Aorta (tissue), 5 donors: ENCODE results near the gene ROMO1. TPM values are rescaled to one million over a fixed set of nuclear protein-coding genes. Genes with fewer than 3 reads are reported as not detected.
A peak's percentile ranks its signal among the peaks of the same experiment; 100 is the strongest.

Source experiments
- ATAC-seq: fragments of 200-7000 bp; cut with Tn5 transposase; one replicate; pipeline ENCODE4 v1.9.1; 2022; ENCODE audit warnings: moderate library complexity; ENCODE audit not compliant: low FRiP score
- DNase-seq, 2 donors: peaks; one replicate each; pipeline ENCODE4 v3.0.0-alpha.2; 2020
- H3K27ac ChIP-seq, 2 donors: one replicate each; pipeline ENCODE4 v1.5.1; 2013; ENCODE audit warnings: low read length in 2 of 2, mild to moderate bottlenecking in 2 of 2, moderate library complexity in 2 of 2, control low read depth in 1 of 2, inconsistent platforms in 1 of 2, low read depth in 1 of 2
- H3K27me3 ChIP-seq, 2 donors: one replicate each; pipeline ENCODE4 v1.6.1; 2013; ENCODE audit warnings: control low read depth in 1 of 2, low read length in 1 of 2, mild to moderate bottlenecking in 1 of 2, moderate library complexity in 1 of 2; ENCODE audit not compliant: insufficient read depth in 2 of 2, control insufficient read depth in 1 of 2
- H3K36me3 ChIP-seq, 2 donors: one replicate each; pipeline ENCODE4 v1.6.1; 2013; ENCODE audit warnings: control low read depth in 1 of 2, low read length in 1 of 2, mild to moderate bottlenecking in 1 of 2; ENCODE audit not compliant: insufficient read depth in 2 of 2, control insufficient read depth in 1 of 2
- H3K4me1 ChIP-seq, 2 donors: one replicate each; pipeline ENCODE4 v1.6.1; 2013; ENCODE audit warnings: low read length in 2 of 2, control low read depth in 1 of 2, mild to moderate bottlenecking in 1 of 2, moderate library complexity in 1 of 2; ENCODE audit not compliant: insufficient read depth in 2 of 2, control insufficient read depth in 1 of 2
- H3K4me3 ChIP-seq, 2 donors: one replicate each; pipeline ENCODE4 v1.5.1; 2013; ENCODE audit warnings: low read length in 2 of 2, control low read depth in 1 of 2, mild to moderate bottlenecking in 1 of 2
- H3K9me3 ChIP-seq: one replicate; pipeline ENCODE4 v1.6.1; 2013; ENCODE audit warnings: mild to moderate bottlenecking, low read length; ENCODE audit not compliant: control insufficient read depth
- WGBS, 2 donors: extraction: QIAGEN DNeasy Blood & Tissue Kit; methylation state at CpG; one replicate each; pipeline ENCODE4 v1.1.7; 2013; 5-methylcytosine and 5-hydroxymethylcytosine counted together
- intact Hi-C, 2 donors: fragments of 100-400 bp; cut with DNase I; formaldehyde crosslinking; loops; one replicate each; pipeline versions ENCODE4 v1.14.2 to v1.15.0; 2022
- polyA plus RNA-seq, 2 donors: library from polyadenylated mRNA; stranded (reverse); fragments of 200-250 nt; gene quantifications; one replicate each; pipeline ENCODE4 v1.2.3, GENCODE V29; 2013
- total RNA-seq, 2 donors: library from RNA; stranded (reverse); fragmentation: NEBNext Ultra II Directional; extraction: Animal tissue kit (Norgen Biotek cat#: 25700); gene quantifications; one replicate each; pipeline ENCODE4 v1.2.1, GENCODE V29; 2021
- donor health status: healthy with polysubstance abuse.
- donor health status: Bipolar disorder and iron deficiency.
- donor health status: DM: no; HTN: no; CAD: no.
- donor health status: DM: no; HTN: no; CAD: no.
- donor health status: DM: yes; HTN: yes; CAD: no.

Gene ROMO1
- total and polyA plus RNA-seq, 4 donors: 78.5 to 629 (median 252) TPM

DNA sequence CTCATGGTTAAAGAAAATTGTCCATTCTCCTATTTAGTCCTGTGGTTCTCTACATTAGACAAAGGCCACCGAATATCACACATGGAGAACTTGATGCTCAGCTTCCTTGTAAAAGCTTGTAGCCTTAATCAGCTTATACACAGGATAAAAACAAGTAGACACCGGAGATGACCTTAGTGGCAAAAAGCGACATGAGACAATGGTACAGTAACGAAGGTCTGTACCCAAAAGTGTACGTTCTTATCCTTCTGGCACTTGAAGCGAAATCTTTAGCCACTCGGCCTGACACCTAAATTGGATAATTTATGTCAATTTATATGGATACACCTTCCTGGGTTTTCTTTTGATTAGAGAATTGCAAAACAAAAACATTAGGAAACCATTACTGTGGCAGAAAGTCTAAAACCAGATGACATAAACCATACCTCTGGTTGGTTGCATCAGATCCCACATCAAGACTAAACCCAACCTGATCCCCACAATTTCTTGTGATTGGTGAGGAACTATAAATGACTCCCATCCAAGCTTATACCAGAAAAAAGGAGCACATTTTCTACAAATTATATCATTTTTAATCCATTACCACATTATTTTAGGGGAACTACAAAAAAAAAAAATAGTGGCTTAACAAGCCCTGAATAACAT lies 36.7 kb downstream of the ROMO1 start:
- ATAC-seq: no peak
- no peak overlapping the region for H3K4me3 ChIP-seq
- H3K27me3 ChIP-seq: no peaks in the 10 kb centered on the region
- intact Hi-C loops: loop anchor here in 1 of 2 donors (5.0 kb wide), 1 partner anchor 41 kb away; no protein-coding TSS in a partner anchor
- no peaks in the 10 kb centered on the region for H3K9me3 ChIP-seq
- no peak overlapping the region for H3K27ac ChIP-seq
- peaks cover 4 to 7% of the 10 kb centered on the region in 2 donors for H3K36me3 ChIP-seq
- DNase-seq: no peak
- H3K4me1 ChIP-seq: peaks cover 0 to 2% of the 10 kb centered on the region in 2 donors
- WGBS, 2 donors: 37 to 52% methylated on average over 7 of the region's 7 CpGs

DNA sequence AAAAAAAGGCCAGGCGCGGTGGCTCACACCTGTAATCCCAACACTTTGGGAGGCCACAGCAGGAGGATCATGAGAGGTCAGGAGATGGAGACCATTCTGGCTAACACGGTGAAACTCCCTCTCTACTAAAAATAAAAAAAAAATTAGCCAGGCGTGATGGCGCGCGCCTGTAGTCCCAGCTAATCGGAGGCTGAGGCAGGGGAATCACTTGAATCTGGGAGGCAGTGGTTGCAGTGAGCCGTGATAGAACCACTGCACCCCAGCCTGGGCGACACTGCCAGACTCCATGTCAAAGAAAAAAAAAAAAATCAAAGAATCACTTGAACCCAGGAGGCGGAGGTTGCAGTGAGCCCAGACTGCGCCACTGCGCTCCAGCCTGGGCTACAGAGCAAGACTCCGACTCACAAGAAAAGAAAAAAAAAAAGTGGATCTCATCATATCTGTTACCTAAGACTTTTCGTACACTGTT lies 38.7 kb downstream of the ROMO1 start:
- Histone ChIP-seq H3K4me1 (peaks cover 0 to 2% of the 10 kb centered on the region in 2 donors), H3K9me3 (no peaks in the 10 kb centered on the region), H3K27me3 (no peaks in the 10 kb centered on the region), H3K27ac (no peak overlapping the region), H3K4me3 (no peak overlapping the region), H3K36me3 (peaks cover 4% of the 10 kb centered on the region in 2 donors)
- no peak for DNase-seq
- 91 to 92% methylated on average over 14 to 15 of the region's 15 CpGs for WGBS, 2 donors
- no peak for ATAC-seq
- intact Hi-C loops: loop anchor here in 1 of 2 donors (5.0 kb wide), 1 partner anchor 39 kb away; no protein-coding TSS in a partner anchor

DNA sequence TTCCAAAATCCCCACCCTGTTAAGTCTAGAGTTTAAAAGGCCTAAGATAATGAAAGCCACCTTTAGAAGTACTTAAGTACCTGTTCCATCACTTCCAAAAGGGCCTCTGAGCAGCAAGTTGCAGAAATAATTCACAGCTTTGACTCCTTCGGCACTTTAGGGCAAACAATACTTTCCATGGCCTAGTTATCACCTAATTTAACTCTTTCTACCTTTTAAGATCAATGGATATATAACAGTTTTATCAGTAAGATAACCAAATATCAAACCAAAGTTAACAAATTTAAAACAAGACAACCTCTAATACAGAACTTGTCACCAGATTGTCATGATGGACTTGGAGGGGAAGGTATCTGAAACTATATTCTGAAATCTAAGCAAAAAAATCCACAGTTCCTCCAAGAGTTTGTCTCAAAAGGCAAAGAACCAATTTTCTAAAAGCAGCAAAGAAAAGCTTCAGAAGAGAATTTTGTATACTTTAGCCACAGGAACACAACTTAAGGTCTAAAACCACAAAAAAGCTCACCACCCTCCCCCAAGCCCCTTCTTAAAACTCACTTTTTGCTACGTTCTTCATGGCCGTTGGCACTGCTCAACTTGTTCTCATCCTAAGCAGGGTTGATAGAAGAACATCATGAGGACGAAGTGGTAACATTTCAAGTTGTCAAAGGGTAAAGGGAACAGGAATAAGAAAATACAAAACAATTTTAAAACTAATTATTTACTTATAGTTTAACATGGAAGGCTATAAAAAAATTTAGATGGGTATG lies 39.4 kb downstream of the ROMO1 start:
- peaks cover 4% of the 10 kb centered on the region in 2 donors for H3K36me3 ChIP-seq
- WGBS, 2 donors: 43 to 44% methylated on average over 4 of the region's 4 CpGs
- H3K27me3 ChIP-seq: no peaks in the 10 kb centered on the region
- H3K4me1 ChIP-seq: peaks cover 2 to 4% of the 10 kb centered on the region in 2 donors
- DNase-seq: no peak
- no peaks in the 10 kb centered on the region for H3K9me3 ChIP-seq
- intact Hi-C loops: loop anchor here in 1 of 2 donors (5.0 kb wide), 1 partner anchor 39 kb away; no protein-coding TSS in a partner anchor
- no peak overlapping the region for H3K4me3 ChIP-seq
- no peak overlapping the region for H3K27ac ChIP-seq
- ATAC-seq: no peak

DNA sequence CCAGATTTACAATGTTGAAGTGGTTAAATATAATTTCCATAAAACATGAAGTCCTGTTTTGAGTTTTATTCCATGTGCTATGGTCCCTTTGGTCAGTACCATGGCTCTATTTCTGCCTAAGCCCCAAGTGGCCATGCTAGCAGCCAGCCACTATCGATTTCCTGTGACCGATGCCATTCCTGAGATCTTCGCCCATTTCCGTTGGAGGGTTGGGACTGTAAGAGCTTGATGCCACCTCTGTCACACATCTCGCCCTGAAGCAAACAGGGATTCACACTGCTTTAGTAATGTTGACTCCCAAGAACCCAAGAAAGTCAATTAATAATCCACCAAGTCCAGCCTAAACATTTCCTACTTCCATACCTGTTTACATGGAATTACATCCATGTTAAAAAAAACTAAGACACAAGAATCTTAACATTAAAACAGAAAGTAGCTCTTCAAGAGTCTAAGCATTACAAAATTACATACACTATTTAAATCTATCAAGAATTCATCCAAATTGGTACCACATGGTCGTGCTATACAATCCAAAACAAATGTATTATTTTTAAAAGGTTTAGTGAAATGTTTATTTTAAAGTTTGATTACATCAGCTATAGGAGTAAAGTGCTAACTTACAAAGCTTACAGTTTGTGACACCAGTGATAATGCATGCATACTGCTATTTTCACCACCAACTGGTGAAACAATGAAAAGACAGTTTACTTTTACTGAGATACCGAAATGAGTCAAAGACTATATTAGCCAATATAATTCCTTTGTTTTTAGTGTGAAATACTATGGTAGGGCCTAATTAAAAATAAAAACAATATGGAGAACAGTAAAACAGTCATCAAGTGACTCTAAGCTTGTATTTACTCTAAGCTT lies 40.3 kb downstream of the ROMO1 start:
- no peak for DNase-seq
- intact Hi-C loops: loop anchor here in 1 of 2 donors (5.0 kb wide), 1 partner anchor 38 kb away; no protein-coding TSS in a partner anchor
- no peak for ATAC-seq
- peak overlapping the region in 1 of 2 donors; percentile 26 for H3K4me3 ChIP-seq
- H3K9me3 ChIP-seq: no peaks in the 10 kb centered on the region
- no peaks in the 10 kb centered on the region for H3K27me3 ChIP-seq
- no peak overlapping the region for H3K27ac ChIP-seq
- 38 to 40% methylated on average over 7 of the region's 7 CpGs for WGBS, 2 donors
- peaks cover 2 to 4% of the 10 kb centered on the region in 2 donors for H3K4me1 ChIP-seq
- H3K36me3 ChIP-seq: peaks cover 4% of the 10 kb centered on the region in 2 donors

DNA sequence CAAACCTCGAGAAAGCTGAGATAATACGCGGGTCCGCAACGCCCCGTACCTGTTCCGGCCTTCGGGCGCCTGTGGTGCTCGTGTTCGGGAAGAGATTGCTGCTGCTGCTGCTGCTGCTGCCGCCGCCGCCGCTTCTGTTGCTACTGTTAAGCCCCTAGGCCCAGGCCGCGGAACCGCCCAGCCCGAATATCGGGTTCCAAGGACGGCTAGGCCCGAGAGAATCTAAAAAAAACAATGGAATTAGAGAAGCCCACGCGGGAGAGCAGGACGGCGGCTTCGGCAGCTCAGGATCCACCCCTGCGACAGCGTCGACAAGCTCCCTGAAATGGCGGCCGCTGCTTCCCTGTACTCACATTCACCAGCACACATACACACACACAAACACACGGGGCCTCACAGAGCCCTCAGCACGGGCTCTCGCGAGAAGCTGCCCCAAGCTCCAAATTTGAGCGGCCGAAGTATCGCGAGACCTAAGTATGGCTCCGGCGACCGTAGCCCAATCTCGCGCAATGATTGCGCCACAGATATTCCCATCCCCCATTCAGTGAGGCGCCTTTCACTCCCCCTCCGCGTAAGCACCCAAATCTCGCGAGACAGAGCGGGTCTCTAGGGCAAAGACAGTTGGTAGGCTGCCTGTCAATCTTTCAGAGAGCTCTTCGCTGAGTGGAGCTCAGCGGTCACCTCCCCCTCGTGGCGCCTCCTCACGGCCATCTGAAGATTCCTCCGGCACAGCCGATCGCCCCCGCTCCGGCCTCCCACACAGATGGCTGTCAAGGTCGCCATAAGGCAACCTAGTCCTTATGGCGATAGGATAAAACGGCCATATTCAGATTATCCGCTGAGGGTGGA lies 42.9 kb downstream of the ROMO1 start, which contains the start of gene RBM39:
Gene RBM39, minus strand, starts transcription at position 369 of the 849 bp plus-strand sequence. CDS start 1,386 bp downstream, outside the sequence.
- DNase-seq (peak; percentile 99 to 100), ATAC-seq (peak; percentile 99)
- Histone ChIP-seq H3K27ac (peak within 1 kb of the TSS; percentile 94 to 99), H3K4me1 (peaks cover 0 to 4% of the 10 kb centered on the region in 2 donors), H3K36me3 (peaks cover 2 to 4% of the 10 kb centered on the region in 2 donors), H3K9me3 (no peaks in the 10 kb centered on the region), H3K27me3 (no peaks in the 10 kb centered on the region), H3K4me3 (peak within 1 kb of the TSS; percentile 85 to 96)
- WGBS, 2 donors: 0% methylated on average over 66 of the region's 66 CpGs
- intact Hi-C loops: loop anchor here (1.0 to 2.0 kb wide), 3 partner anchors 31 to 143 kb away; partner anchors contain the start of gene PHF20 (in 1 of the 2)

DNA sequence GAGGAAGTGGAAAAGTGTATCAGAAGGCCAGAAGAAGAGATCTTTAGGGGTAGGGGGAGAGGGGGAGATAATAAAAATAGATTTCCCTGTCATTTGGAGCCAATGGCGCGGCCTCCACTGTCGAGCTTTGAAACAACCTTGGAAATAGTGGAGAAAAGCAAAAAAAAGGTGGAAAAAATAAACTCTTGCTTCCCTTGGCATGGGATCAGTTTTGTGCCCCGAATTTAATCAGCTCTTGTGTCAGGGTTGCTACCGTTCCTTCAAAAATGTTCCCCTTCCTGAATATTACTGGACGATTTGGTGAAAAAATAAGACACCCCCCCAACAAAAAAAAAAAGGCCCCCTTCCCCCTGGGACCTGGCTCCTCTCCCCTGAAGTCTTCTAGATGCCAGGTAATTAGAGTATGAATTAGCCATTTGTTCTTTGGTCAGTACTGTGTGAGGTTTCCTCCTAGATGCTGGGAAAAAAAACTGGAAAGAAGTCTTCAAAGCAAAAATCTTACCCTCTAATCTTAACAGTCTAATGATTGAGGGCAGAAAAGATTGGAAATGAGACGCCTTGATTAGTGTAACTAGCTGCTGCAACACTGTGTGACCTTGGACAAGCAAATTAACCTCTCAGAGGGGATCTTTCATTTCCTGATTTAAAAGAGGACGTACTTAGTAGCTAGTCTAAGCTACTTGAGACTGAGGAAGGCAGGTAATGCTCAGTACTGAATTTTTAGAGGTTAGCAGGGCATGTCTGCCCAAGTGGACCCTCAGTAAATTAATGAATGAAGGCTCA lies 43.7 kb downstream of the ROMO1 start:
- Histone ChIP-seq H3K27me3 (no peaks in the 10 kb centered on the region), H3K9me3 (no peaks in the 10 kb centered on the region), H3K36me3 (peaks cover 2 to 4% of the 10 kb centered on the region in 2 donors), H3K4me3 (peak overlapping the region; percentile 58 to 85), H3K27ac (peak overlapping the region; percentile 46 to 85), H3K4me1 (peaks cover 0 to 4% of the 10 kb centered on the region in 2 donors)
- DNase-seq (no peak), ATAC-seq (no peak)
- intact Hi-C loops: loop anchor here (1.0 to 2.0 kb wide), 3 partner anchors 30 to 142 kb away; partner anchors contain the start of gene PHF20 (in 1 of the 2)
- 9 to 11% methylated on average over 8 of the region's 8 CpGs for WGBS, 2 donors
